Measurements from ENCODE around the gene ATAD2B.

Gene ATAD2B

GRCh38 chr2:23926290-23926749 lies 603 bp downstream of the ATAD2B start:
- peak overlapping the region; percentile 89 for H3K4me3 ChIP-seq (ENCODE audit: low read length)
- TF ChIP-seq, protein P1, sequence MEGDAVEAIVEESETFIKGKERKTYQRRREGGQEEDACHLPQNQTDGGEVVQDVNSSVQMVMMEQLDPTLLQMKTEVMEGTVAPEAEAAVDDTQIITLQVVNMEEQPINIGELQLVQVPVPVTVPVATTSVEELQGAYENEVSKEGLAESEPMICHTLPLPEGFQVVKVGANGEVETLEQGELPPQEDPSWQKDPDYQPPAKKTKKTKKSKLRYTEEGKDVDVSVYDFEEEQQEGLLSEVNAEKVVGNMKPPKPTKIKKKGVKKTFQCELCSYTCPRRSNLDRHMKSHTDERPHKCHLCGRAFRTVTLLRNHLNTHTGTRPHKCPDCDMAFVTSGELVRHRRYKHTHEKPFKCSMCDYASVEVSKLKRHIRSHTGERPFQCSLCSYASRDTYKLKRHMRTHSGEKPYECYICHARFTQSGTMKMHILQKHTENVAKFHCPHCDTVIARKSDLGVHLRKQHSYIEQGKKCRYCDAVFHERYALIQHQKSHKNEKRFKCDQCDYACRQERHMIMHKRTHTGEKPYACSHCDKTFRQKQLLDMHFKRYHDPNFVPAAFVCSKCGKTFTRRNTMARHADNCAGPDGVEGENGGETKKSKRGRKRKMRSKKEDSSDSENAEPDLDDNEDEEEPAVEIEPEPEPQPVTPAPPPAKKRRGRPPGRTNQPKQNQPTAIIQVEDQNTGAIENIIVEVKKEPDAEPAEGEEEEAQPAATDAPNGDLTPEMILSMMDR (conservative IDR thresholded peaks at IDR 0.05; ENCODE audit: low read depth, low read length): no peak
- DNase-seq (ENCODE audit: low read depth): no peak

DNA sequence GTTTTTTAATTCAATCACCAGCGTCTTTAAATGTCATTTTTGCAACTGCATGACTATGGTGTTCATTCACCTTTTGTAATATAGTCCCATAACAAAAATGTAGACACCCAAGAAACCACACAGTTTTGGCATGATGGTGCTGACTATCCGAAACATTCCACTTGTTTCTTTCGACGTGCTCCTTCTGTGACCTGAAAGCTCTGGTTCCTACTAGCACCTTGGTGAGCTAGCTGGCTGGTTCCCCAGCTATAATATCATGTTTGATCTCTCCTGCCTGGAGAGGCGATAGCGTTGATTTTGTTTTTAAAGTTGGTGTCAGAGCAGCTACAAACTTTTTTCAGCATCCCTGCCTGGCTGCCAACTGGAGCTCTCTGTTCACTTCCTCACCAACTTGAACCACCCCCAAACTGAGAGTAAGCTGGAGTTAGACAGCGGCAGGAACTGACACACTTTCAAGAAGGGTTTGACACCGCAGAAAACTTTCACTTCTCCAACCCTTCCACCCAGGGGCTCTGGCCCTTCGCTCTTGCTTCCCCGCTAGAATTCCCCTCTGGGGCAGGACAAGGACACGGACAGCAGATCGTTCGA lies 1.1 kb downstream of the ATAD2B start:
- no peak for DNase-seq (ENCODE audit: low read depth)
- TF ChIP-seq, protein P1 (conservative IDR thresholded peaks at IDR 0.05; ENCODE audit: low read depth, low read length): no peak
- H3K4me3 ChIP-seq (ENCODE audit: low read length): peak overlapping the region; percentile 89

GRCh38 chr2:23924589-23925359 lies 2.1 kb downstream of the ATAD2B start:
- peak overlapping the region; percentile 89 for H3K4me3 ChIP-seq (ENCODE audit: low read length)
- TF ChIP-seq, protein P1 (conservative IDR thresholded peaks at IDR 0.05; ENCODE audit: low read depth, low read length): no peak
- DNase-seq (ENCODE audit: low read depth): no peak

DNA sequence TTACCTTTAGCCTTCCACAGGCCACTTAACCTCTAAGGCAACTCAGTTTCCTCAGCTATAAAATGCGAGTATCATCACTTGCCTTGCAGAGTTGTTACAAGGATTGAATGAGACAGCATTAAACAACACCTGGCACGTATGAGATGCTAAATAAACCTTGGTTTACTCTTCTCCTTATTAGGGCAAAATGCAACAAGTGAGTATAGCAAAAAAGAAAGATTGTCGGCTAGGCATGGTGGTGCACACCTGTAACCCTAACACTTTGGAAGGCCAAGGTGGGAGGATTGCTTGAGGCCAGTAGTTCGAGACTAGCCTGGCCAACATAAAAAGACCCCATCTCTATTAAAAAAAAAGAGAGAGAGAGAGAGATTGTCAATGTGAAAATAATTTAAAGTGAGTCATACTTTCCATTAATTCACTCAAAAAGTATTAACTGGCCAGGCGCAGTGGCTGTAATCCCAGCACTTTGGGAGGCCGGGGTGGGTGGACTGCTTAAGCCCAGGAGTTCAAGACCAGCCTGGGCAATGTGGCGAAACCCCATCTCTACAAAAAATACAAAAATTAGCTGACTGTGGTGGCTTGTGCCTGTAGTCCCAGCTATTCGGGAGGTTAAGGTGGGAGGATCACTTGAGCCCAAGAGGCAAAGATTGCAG lies 8.0 kb downstream of the ATAD2B start:
- H3K4me3 ChIP-seq (ENCODE audit: low read length): no peak overlapping the region
- TF ChIP-seq, protein P1 (conservative IDR thresholded peaks at IDR 0.05; ENCODE audit: low read depth, low read length): no peak
- DNase-seq (ENCODE audit: low read depth): no peak

GRCh38 chr2:23916727-23917405 lies 10.1 kb downstream of the ATAD2B start:
- no peak for DNase-seq (ENCODE audit: low read depth)
- H3K4me3 ChIP-seq (ENCODE audit: low read length): no peak overlapping the region
- TF ChIP-seq, protein P1 (conservative IDR thresholded peaks at IDR 0.05; ENCODE audit: low read depth, low read length): no peak

GRCh38 chr2:23915327-23915726 lies 11.6 kb downstream of the ATAD2B start:
- DNase-seq (ENCODE audit: low read depth): no peak
- TF ChIP-seq, protein P1 (conservative IDR thresholded peaks at IDR 0.05; ENCODE audit: low read depth, low read length): no peak
- no peak overlapping the region for H3K4me3 ChIP-seq (ENCODE audit: low read length)

All from retinal pigment epithelial cell (primary cell).